WTC11 (cell line): Measurements from ENCODE around the gene PGS1. TPM values are rescaled to one million over a fixed set of nuclear protein-coding genes. Genes with fewer than 3 reads are reported as not detected.

ENCODE experiments used
- ATAC-seq: fragments of 200-7000 bp; cut with Tn5 transposase; 2 replicates; pipeline ENCODE4 v1.10.0; 2021; ENCODE audit warnings: mild to moderate bottlenecking, moderate library complexity
- CTCF ChIA-PET: fragments of 300-600 bp; sonication (Branson Sonifier 250); formaldehyde crosslinking; loops from one replicate; lab custom pipeline; 2021; ENCODE audit warnings: antibody characterized with exemption; lab: Charles Lee
- POLR2A ChIA-PET: fragments of 350-600 bp; sonication (Branson Sonifier 250); formaldehyde crosslinking; loops from one replicate; lab custom pipeline; 2021; ENCODE audit warnings: antibody characterized with exemption; lab: Charles Lee
- DNase-seq: peaks from one replicate; pipeline ENCODE4 v3.0.0; 2021; ENCODE audit warnings: low spot score
- H3K27ac Mint-ChIP-seq: 2 replicates; pipeline ENCODE4 v1.8.0; 2021; ENCODE audit warnings: mixed read lengths
- H3K27me3 Mint-ChIP-seq: 2 replicates; pipeline ENCODE4 v1.8.0; 2021; ENCODE audit warnings: low read depth, mild to moderate bottlenecking, moderate library complexity, mixed read lengths
- H3K36me3 Mint-ChIP-seq: 2 replicates; pipeline ENCODE4 v1.8.0; 2021; ENCODE audit warnings: mixed read lengths
- H3K4me1 Mint-ChIP-seq: 2 replicates; pipeline ENCODE4 v1.8.0; 2022; ENCODE audit warnings: mixed read lengths
- H3K4me3 Mint-ChIP-seq: 2 replicates; pipeline ENCODE4 v1.8.0; 2021; ENCODE audit warnings: mild to moderate bottlenecking, moderate library complexity, mixed read lengths
- H3K9me3 Mint-ChIP-seq: 2 replicates; pipeline ENCODE4 v1.8.0; 2021; ENCODE audit warnings: mixed read lengths
- ATF3 ChIP-seq: sonication (generic); formaldehyde crosslinking; conservative IDR thresholded peaks from 2 replicates; pipeline ENCODE4 v1.8.1; 2022; ENCODE audit warnings: mild to moderate bottlenecking, missing genetic modification reagents
- CBFB ChIP-seq: sonication (generic); formaldehyde crosslinking; IDR thresholded peaks from 2 replicates; pipeline ENCODE4 v1.8.1; 2022; ENCODE audit warnings: mild to moderate bottlenecking, low read depth, missing genetic modification reagents
- CDX4 ChIP-seq: fragments of 250-450 bp; sonication (Bioruptor Pico); IDR thresholded peaks from 2 replicates; pipeline ENCODE4 v1.9.0; 2021; ENCODE audit warnings: moderate library complexity, mild to moderate bottlenecking, inconsistent platforms, borderline replicate concordance
- CREM ChIP-seq: sonication (generic); formaldehyde crosslinking; IDR thresholded peaks from 2 replicates; pipeline ENCODE4 v1.8.1; 2022; ENCODE audit warnings: mild to moderate bottlenecking, missing genetic modification reagents, moderate library complexity
- HMGA2 ChIP-seq: fragments of 250-450 bp; sonication (Bioruptor Pico); IDR thresholded peaks from 2 replicates; pipeline ENCODE4 v1.4.0; 2021; ENCODE audit warnings: mild to moderate bottlenecking, moderate library complexity
- JAZF1 ChIP-seq: fragments of 250-450 bp; sonication (Bioruptor Pico); IDR thresholded peaks from 2 replicates; pipeline ENCODE4 v1.9.0; 2021; ENCODE audit warnings: moderate library complexity, mild to moderate bottlenecking, inconsistent platforms
- KAT7 ChIP-seq: sonication (generic); formaldehyde crosslinking; IDR thresholded peaks from 2 replicates; pipeline ENCODE4 v1.8.1; 2023; ENCODE audit warnings: missing genetic modification reagents, mild to moderate bottlenecking, borderline replicate concordance
- NFATC4 ChIP-seq: fragments of 250-450 bp; sonication (Bioruptor Pico); IDR thresholded peaks from 2 replicates; pipeline ENCODE4 v1.9.0; 2021; ENCODE audit warnings: mild to moderate bottlenecking
- RELA ChIP-seq: sonication (generic); formaldehyde crosslinking; IDR thresholded peaks from 2 replicates; pipeline ENCODE4 v1.8.1; 2022; ENCODE audit warnings: missing genetic modification reagents, mild to moderate bottlenecking, borderline replicate concordance
- RORB ChIP-seq: fragments of 250-450 bp; sonication (Bioruptor Pico); IDR thresholded peaks from 2 replicates; pipeline ENCODE4 v1.9.0; 2021; ENCODE audit warnings: mild to moderate bottlenecking
- SMAD3 ChIP-seq: sonication (generic); formaldehyde crosslinking; IDR thresholded peaks from 2 replicates; pipeline ENCODE4 v1.8.0; 2022; ENCODE audit warnings: missing genetic modification reagents, mild to moderate bottlenecking, borderline replicate concordance
- TEAD1 ChIP-seq: sonication (generic); formaldehyde crosslinking; IDR thresholded peaks from 2 replicates; pipeline ENCODE4 v1.8.0; 2022; ENCODE audit warnings: mild to moderate bottlenecking, missing genetic modification reagents
- USF1 ChIP-seq: sonication (generic); formaldehyde crosslinking; IDR thresholded peaks from 2 replicates; pipeline ENCODE4 v1.8.0; 2022; ENCODE audit warnings: mild to moderate bottlenecking, missing genetic modification reagents
- ZNF138 ChIP-seq: sonication (generic); formaldehyde crosslinking; conservative IDR thresholded peaks from 2 replicates; pipeline ENCODE4 v1.8.1; 2022; ENCODE audit warnings: mild to moderate bottlenecking, moderate library complexity, missing genetic modification reagents
- ZNF232 ChIP-seq: sonication (generic); formaldehyde crosslinking; IDR thresholded peaks from 2 replicates; pipeline ENCODE4 v1.8.0; 2022; ENCODE audit warnings: mild to moderate bottlenecking, missing genetic modification reagents
- total RNA-seq: library from RNA; stranded (reverse); gene quantifications from 3 replicates; pipeline ENCODE4 v1.2.3, GENCODE V29; 2021
- TF ChIP-seq, protein P1 (sequence below): fragments of 250-450 bp; sonication (Bioruptor Pico); IDR thresholded peaks from 2 replicates; pipeline ENCODE4 v1.9.0; 2021; ENCODE audit warnings: mild to moderate bottlenecking
- TF ChIP-seq, protein P2 (sequence below): sonication (generic); formaldehyde crosslinking; IDR thresholded peaks from 2 replicates; pipeline ENCODE4 v1.8.0; 2023; ENCODE audit warnings: missing genetic modification reagents, mild to moderate bottlenecking, borderline replicate concordance

Gene PGS1
- total RNA-seq, 1 experiment from 2014 or later = 51.4 TPM

DNA sequence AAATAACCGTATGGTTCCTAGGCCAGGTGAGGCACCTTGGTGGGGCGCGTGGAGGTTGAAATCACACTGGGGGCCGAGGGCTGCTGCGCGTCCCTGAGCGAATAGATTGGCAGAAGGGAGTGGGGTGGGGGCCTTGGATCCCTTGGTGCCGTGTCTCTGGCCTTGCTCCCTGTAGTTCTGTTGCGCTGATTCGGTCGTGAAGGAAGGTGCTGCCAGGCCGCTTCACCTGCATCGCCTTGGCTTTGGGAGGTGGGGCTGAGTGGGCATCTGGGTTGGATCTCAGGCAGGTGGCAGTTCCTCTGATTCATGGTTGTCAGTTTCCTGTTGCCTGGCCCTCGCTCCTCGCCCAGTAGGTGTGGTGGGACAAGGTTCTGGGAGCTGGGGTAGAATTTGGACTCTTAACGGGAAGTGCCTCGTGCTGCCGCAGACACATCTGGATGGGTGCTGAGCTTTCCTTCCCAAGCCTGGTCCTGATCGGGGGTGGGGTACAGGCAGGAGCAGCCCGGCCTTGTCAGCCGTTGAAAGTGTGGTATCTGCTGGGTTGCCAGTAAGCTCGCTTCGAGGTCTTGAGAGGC lies 30.1 kb downstream of the PGS1 start:
- CTCF ChIA-PET = interaction anchor here (1.1 to 1.4 kb wide), 2 partner anchors 43 to 48 kb away, joined by 4 read pairs; no protein-coding TSS in a partner anchor
- ATAC-seq = no peak
- DNase-seq = no peak
- Mint-ChIP-seq H3K27ac (peak overlapping the region; percentile 52), H3K4me1 (peaks cover 17% of the 10 kb centered on the region), H3K36me3 (peaks cover 27% of the 10 kb centered on the region), H3K4me3 (no peak overlapping the region), H3K27me3 (no peaks in the 10 kb centered on the region)
- POLR2A ChIA-PET = no interaction called here
- TF ChIP-seq CBFB (CRISPR knock-in tag) (no peak), ATF3 (CRISPR knock-in tag) (no peak), RELA (0 out of 2 replicates have a peak, but pooled peaks have one; percentile 29)
- TF ChIP-seq, all 79 proteins: peak for 1
- H3K9me3 Mint-ChIP-seq = no peaks in the 10 kb centered on the region

GRCh38 chr17:78409191-78409928 lies 30.9 kb downstream of the PGS1 start:
- Mint-ChIP-seq H3K27me3 (no peaks in the 10 kb centered on the region), H3K36me3 (peaks cover 21% of the 10 kb centered on the region), H3K9me3 (no peaks in the 10 kb centered on the region), H3K4me3 (no peak overlapping the region), H3K4me1 (peaks cover 17% of the 10 kb centered on the region), H3K27ac (peak overlapping the region; percentile 44)
- ChIA-PET POLR2A (no interaction called here), CTCF (interaction anchor here (1.1 to 1.4 kb wide), 3 partner anchors 43 to 49 kb away, joined by 4 to 8 read pairs (median 4); no protein-coding TSS in a partner anchor)
- no peak for DNase-seq
- no peak for ATAC-seq
- TF ChIP-seq ZNF138 (CRISPR knock-in tag) (no peak), ATF3 (CRISPR knock-in tag) (no peak)

- CTCF ChIA-PET = interaction anchor here (0.5 to 2.0 kb wide), 12 partner anchors 7 to 571 kb away, joined by 3 to 11 read pairs (median 4); no protein-coding TSS in a partner anchor
Observed at GRCh38 chr17:78411241-78411857, 32.9 kb downstream of the PGS1 start.

More at GRCh38 chr17:78411241-78411857, 32.9 kb downstream of the PGS1 start:
- Mint-ChIP-seq H3K27me3 (no peaks in the 10 kb centered on the region), H3K4me1 (peaks cover 17% of the 10 kb centered on the region), H3K27ac (peak overlapping the region; percentile 90), H3K4me3 (no peak overlapping the region), H3K9me3 (no peaks in the 10 kb centered on the region), H3K36me3 (peaks cover 8% of the 10 kb centered on the region)
- no peak for DNase-seq
- no peak; the same call in 1 of the 2 replicates for ATAC-seq
- TF ChIP-seq JAZF1 (CRISPR knock-in tag) (no peak), CDX4 (CRISPR knock-in tag) (no peak), CREM (CRISPR knock-in tag) (no peak), TEAD1 (CRISPR knock-in tag) (no peak), ZNF232 (no peak), RORB (no peak), KAT7 (CRISPR knock-in tag) (no peak), HMGA2 (no peak), SMAD3 (CRISPR knock-in tag) (no peak), USF1 (CRISPR knock-in tag) (no peak), NFATC4 (no peak)
- TF ChIP-seq, protein P1, sequence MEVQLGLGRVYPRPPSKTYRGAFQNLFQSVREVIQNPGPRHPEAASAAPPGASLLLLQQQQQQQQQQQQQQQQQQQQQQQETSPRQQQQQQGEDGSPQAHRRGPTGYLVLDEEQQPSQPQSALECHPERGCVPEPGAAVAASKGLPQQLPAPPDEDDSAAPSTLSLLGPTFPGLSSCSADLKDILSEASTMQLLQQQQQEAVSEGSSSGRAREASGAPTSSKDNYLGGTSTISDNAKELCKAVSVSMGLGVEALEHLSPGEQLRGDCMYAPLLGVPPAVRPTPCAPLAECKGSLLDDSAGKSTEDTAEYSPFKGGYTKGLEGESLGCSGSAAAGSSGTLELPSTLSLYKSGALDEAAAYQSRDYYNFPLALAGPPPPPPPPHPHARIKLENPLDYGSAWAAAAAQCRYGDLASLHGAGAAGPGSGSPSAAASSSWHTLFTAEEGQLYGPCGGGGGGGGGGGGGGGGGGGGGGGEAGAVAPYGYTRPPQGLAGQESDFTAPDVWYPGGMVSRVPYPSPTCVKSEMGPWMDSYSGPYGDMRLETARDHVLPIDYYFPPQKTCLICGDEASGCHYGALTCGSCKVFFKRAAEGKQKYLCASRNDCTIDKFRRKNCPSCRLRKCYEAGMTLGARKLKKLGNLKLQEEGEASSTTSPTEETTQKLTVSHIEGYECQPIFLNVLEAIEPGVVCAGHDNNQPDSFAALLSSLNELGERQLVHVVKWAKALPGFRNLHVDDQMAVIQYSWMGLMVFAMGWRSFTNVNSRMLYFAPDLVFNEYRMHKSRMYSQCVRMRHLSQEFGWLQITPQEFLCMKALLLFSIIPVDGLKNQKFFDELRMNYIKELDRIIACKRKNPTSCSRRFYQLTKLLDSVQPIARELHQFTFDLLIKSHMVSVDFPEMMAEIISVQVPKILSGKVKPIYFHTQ = no peak
- TF ChIP-seq, protein P2, sequence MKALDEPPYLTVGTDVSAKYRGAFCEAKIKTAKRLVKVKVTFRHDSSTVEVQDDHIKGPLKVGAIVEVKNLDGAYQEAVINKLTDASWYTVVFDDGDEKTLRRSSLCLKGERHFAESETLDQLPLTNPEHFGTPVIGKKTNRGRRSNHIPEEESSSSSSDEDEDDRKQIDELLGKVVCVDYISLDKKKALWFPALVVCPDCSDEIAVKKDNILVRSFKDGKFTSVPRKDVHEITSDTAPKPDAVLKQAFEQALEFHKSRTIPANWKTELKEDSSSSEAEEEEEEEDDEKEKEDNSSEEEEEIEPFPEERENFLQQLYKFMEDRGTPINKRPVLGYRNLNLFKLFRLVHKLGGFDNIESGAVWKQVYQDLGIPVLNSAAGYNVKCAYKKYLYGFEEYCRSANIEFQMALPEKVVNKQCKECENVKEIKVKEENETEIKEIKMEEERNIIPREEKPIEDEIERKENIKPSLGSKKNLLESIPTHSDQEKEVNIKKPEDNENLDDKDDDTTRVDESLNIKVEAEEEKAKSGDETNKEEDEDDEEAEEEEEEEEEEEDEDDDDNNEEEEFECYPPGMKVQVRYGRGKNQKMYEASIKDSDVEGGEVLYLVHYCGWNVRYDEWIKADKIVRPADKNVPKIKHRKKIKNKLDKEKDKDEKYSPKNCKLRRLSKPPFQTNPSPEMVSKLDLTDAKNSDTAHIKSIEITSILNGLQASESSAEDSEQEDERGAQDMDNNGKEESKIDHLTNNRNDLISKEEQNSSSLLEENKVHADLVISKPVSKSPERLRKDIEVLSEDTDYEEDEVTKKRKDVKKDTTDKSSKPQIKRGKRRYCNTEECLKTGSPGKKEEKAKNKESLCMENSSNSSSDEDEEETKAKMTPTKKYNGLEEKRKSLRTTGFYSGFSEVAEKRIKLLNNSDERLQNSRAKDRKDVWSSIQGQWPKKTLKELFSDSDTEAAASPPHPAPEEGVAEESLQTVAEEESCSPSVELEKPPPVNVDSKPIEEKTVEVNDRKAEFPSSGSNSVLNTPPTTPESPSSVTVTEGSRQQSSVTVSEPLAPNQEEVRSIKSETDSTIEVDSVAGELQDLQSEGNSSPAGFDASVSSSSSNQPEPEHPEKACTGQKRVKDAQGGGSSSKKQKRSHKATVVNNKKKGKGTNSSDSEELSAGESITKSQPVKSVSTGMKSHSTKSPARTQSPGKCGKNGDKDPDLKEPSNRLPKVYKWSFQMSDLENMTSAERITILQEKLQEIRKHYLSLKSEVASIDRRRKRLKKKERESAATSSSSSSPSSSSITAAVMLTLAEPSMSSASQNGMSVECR (CRISPR knock-in tag) = no peak
- POLR2A ChIA-PET = interaction anchor here (0.9 to 1.1 kb wide), 2 partner anchors 39 to 51 kb away, joined by 3 to 10 read pairs; no protein-coding TSS in a partner anchor
